CD14-positive monocyte (primary cell): Measurements from ENCODE around the gene CNOT8. TPM values are rescaled to one million over a fixed set of nuclear protein-coding genes. Genes with fewer than 3 reads are reported as not detected.

Experiments used
- DNase-seq, 3 donors: peaks; one replicate each; pipeline ENCODE4 v3.0.0-alpha.2; 2011 to 2022
- H2AFZ ChIP-seq: 2 replicates; pipeline ENCODE4 v1.6.0; 2012; ENCODE audit warnings: mild to moderate bottlenecking, low read depth, low read length, inconsistent platforms; ENCODE audit not compliant: insufficient read depth, poor library complexity, severe bottlenecking
- H3K27ac ChIP-seq, 2 donors: 1 replicate in 1 of 2; 2 replicates in 1 of 2; pipeline ENCODE4 v1.5.1; 2012 to 2013; ENCODE audit warnings: low read length in 2 of 2, control low read depth in 1 of 2, inconsistent platforms in 1 of 2, low read depth in 1 of 2, mild to moderate bottlenecking in 1 of 2
- H3K27me3 ChIP-seq, 2 donors: one replicate each; pipeline versions ENCODE4 v1.6.0 to v1.6.1; 2011 to 2013; ENCODE audit warnings: low read length in 2 of 2; ENCODE audit not compliant: control insufficient read depth in 2 of 2, insufficient read depth in 2 of 2
- H3K36me3 ChIP-seq, 2 donors: replicated peaks in 1 of 2; 1 replicate in 1 of 2; 2 replicates in 1 of 2; pipeline versions ENCODE4 v1.5.1 to v1.6.1; 2012 to 2013; ENCODE audit warnings: low read length in 2 of 2, control low read depth in 1 of 2, inconsistent platforms in 1 of 2, mild to moderate bottlenecking in 1 of 2; ENCODE audit not compliant: insufficient read depth in 2 of 2, control insufficient read depth in 1 of 2
- H3K4me1 ChIP-seq, 2 donors: 1 replicate in 1 of 2; 2 replicates in 1 of 2; pipeline versions ENCODE4 v1.5.1 to v1.6.1; 2012 to 2013; ENCODE audit warnings: low read length in 2 of 2, control low read depth in 1 of 2, inconsistent platforms in 1 of 2, mild to moderate bottlenecking in 1 of 2, moderate library complexity in 1 of 2; ENCODE audit not compliant: insufficient read depth in 2 of 2, control insufficient read depth in 1 of 2
- H3K4me2 ChIP-seq: replicated peaks from 2 replicates; pipeline ENCODE3; 2012; ENCODE audit warnings: low read length, moderate library complexity, mild to moderate bottlenecking; ENCODE audit not compliant: poor library complexity, severe bottlenecking; ENCODE audit errors: extremely low read depth
- H3K4me3 ChIP-seq, 3 experiments: fragments of 200-600 bp in 1 of 3; sonication (generic) in 1 of 3; replicated peaks in 1 of 3; 1 replicate in 2 of 3; 2 replicates in 1 of 3; pipeline ENCODE4 v1.5.1; 2011 to 2013; ENCODE audit warnings: low read length in 3 of 3, mild to moderate bottlenecking in 3 of 3, control low read depth in 2 of 3, low read depth in 2 of 3, inconsistent platforms in 1 of 3, moderate library complexity in 1 of 3
- H3K79me2 ChIP-seq: 2 replicates; pipeline ENCODE4 v1.6.0; 2012; ENCODE audit warnings: mild to moderate bottlenecking, control low read depth, inconsistent platforms, low read length, moderate library complexity; ENCODE audit not compliant: insufficient read depth
- H3K9ac ChIP-seq: 2 replicates; pipeline ENCODE4 v1.6.0; 2017; ENCODE audit warnings: low read length, mild to moderate bottlenecking; ENCODE audit not compliant: insufficient read depth, poor library complexity, severe bottlenecking
- H3K9me3 ChIP-seq, 2 donors: replicated peaks in 1 of 2; 1 replicate in 1 of 2; 2 replicates in 1 of 2; pipeline versions ENCODE4 v1.5.1 to v1.6.1; 2012 to 2013; ENCODE audit warnings: low read length in 2 of 2, control low read depth in 1 of 2; ENCODE audit not compliant: control insufficient read depth in 1 of 2, insufficient read depth in 1 of 2
- H4K20me1 ChIP-seq: 2 replicates; pipeline ENCODE4 v1.6.0; 2012; ENCODE audit warnings: mild to moderate bottlenecking, low read length, control low read depth, moderate library complexity; ENCODE audit not compliant: insufficient read depth
- H3K27ac Mint-ChIP-seq, 7 donors: one replicate each; pipeline ENCODE4 v1.8.0; 2020; ENCODE audit warnings: mild to moderate bottlenecking in 7 of 7, mixed read lengths in 7 of 7, moderate library complexity in 6 of 7, inconsistent platforms in 2 of 7
- H3K27me3 Mint-ChIP-seq, 3 donors: one replicate each; pipeline ENCODE4 v1.8.0; 2021 to 2022; ENCODE audit warnings: low read depth in 3 of 3, mild to moderate bottlenecking in 3 of 3, mixed read lengths in 3 of 3, moderate library complexity in 3 of 3, inconsistent platforms in 1 of 3
- H3K36me3 Mint-ChIP-seq, 2 donors: one replicate each; pipeline ENCODE4 v1.8.0; 2020; ENCODE audit warnings: mixed read lengths in 2 of 2, inconsistent platforms in 1 of 2, mild to moderate bottlenecking in 1 of 2
- H3K4me1 Mint-ChIP-seq: one replicate; pipeline ENCODE4 v1.8.0; 2020; ENCODE audit warnings: mild to moderate bottlenecking, mixed read lengths
- H3K4me3 Mint-ChIP-seq, 2 donors: one replicate each; pipeline ENCODE4 v1.8.0; 2020; ENCODE audit warnings: mild to moderate bottlenecking in 2 of 2, mixed read lengths in 2 of 2, moderate library complexity in 1 of 2
- H3K9me3 Mint-ChIP-seq, 7 donors: one replicate each; pipeline ENCODE4 v1.8.0; 2020 to 2022; ENCODE audit warnings: mixed read lengths in 7 of 7, mild to moderate bottlenecking in 6 of 7, moderate library complexity in 6 of 7, inconsistent platforms in 2 of 7
- WGBS: methylation state at CpG from one replicate; pipeline ENCODE4 v1.1.5; 2013; ENCODE audit warnings: missing lambda C conversion rate; ENCODE audit not compliant: insufficient coverage; 5-methylcytosine and 5-hydroxymethylcytosine counted together
- intact Hi-C, 2 donors: fragments of 100-400 bp; cut with micrococcal nuclease; formaldehyde crosslinking; loops; one replicate each; pipeline versions ENCODE4 v1.15.0 to v1.15.1; 2023
- polyA plus RNA-seq, 3 donors: library from polyadenylated mRNA; depleted of rRNA in 1 of 3; unstranded in 2 of 3; stranded (reverse) in 1 of 3; fragments of 300-500 nt in 2 of 3; fragments of >200 nt in 1 of 3; fragmentation: Illumina TruSeq in 2 of 3; gene quantifications; 1 replicate in 2 of 3; 2 replicates in 1 of 3; pipeline ENCODE4 v1.2.3, GENCODE V29; 2012 to 2021
- TF ChIP-seq, protein P1 (sequence below): fragments of 200-600 bp; IDR thresholded peaks from one replicate; pipeline ENCODE4 v1.8.0; 2022; ENCODE audit warnings: antibody characterized with exemption, mild to moderate bottlenecking

The CNOT8 gene
- polyA plus RNA-seq, 3 donors: 98.7 to 160 (median 147) TPM

GRCh38 chr5:154830219-154830595 is 28.2 kb upstream of the CNOT8 start:
- Histone ChIP-seq H3K79me2 (no peaks in the 10 kb centered on the region), H3K27ac (peak overlapping the region in 1 of 2 donors; percentile 18), H3K9ac (no peak overlapping the region), H3K4me2 (no peak overlapping the region), H3K27me3 (no peaks in the 10 kb centered on the region), H3K9me3 (no peaks in the 10 kb centered on the region), H3K4me1 (no peaks in the 10 kb centered on the region), H3K4me3 (no peak overlapping the region), H4K20me1 (no peaks in the 10 kb centered on the region), H2AFZ (no peak overlapping the region), H3K36me3 (peaks cover 2 to 7% of the 10 kb centered on the region in 2 donors)
- Mint-ChIP-seq H3K27ac (peak overlapping the region in 3 of 7 donors; percentile 21 to 73 (median 32)), H3K4me1 (peaks cover 9% of the 10 kb centered on the region), H3K36me3 (peaks cover 16 to 20% of the 10 kb centered on the region in 2 donors), H3K27me3 (peaks cover 0 to 2% (median 2%) of the 10 kb centered on the region in 3 donors), H3K4me3 (no peak overlapping the region), H3K9me3 (no peaks in the 10 kb centered on the region)
- DNase-seq: no peak
- TF ChIP-seq, protein P1, sequence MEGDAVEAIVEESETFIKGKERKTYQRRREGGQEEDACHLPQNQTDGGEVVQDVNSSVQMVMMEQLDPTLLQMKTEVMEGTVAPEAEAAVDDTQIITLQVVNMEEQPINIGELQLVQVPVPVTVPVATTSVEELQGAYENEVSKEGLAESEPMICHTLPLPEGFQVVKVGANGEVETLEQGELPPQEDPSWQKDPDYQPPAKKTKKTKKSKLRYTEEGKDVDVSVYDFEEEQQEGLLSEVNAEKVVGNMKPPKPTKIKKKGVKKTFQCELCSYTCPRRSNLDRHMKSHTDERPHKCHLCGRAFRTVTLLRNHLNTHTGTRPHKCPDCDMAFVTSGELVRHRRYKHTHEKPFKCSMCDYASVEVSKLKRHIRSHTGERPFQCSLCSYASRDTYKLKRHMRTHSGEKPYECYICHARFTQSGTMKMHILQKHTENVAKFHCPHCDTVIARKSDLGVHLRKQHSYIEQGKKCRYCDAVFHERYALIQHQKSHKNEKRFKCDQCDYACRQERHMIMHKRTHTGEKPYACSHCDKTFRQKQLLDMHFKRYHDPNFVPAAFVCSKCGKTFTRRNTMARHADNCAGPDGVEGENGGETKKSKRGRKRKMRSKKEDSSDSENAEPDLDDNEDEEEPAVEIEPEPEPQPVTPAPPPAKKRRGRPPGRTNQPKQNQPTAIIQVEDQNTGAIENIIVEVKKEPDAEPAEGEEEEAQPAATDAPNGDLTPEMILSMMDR: no peak
- WGBS: 85% methylated on average over 4 of the region's 7 CpGs
- intact Hi-C loops: no loop called here

DNA sequence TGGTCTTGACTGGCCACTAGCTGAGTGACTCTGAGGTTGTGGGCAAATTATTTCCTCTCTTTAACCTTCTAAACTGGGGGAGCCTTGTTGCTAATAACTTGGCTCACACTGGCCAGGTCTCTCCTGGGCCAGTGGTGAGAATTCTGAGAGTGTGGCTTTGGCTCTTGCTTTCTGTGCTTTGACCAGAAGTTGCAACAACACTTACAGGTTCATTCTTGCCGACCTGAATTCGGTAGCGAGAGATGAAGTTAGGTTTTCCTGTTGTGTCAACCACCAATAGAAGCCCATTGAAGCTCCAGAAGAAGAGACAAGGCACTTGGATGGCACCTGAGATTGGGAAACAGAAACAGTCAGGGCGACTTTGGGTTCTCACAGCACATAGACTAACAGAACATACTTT is 27.8 kb upstream of the CNOT8 start:
- Histone ChIP-seq H3K27me3 (no peaks in the 10 kb centered on the region), H3K79me2 (no peaks in the 10 kb centered on the region), H3K9me3 (no peaks in the 10 kb centered on the region), H4K20me1 (no peaks in the 10 kb centered on the region), H3K4me1 (no peaks in the 10 kb centered on the region), H2AFZ (no peak overlapping the region), H3K4me3 (no peak overlapping the region), H3K4me2 (no peak overlapping the region), H3K9ac (no peak overlapping the region), H3K27ac (no peak overlapping the region), H3K36me3 (peaks cover 2 to 7% of the 10 kb centered on the region in 2 donors)
- no peak overlapping the region for H3K4me3 Mint-ChIP-seq
- H3K27me3 Mint-ChIP-seq: peaks cover 0 to 4% (median 2%) of the 10 kb centered on the region in 3 donors
- no peak for DNase-seq
- peak overlapping the region in 2 of 7 donors; percentile 21 to 38 for H3K27ac Mint-ChIP-seq
- intact Hi-C loops: no loop called here
- TF ChIP-seq, protein P1: no peak
- H3K4me1 Mint-ChIP-seq: peaks cover 9% of the 10 kb centered on the region
- WGBS: 86% methylated on average over 3 of the region's 4 CpGs
- H3K36me3 Mint-ChIP-seq: peaks cover 16 to 20% of the 10 kb centered on the region in 2 donors
- no peaks in the 10 kb centered on the region for H3K9me3 Mint-ChIP-seq
